ENCODE measurements around the gene NFE2L2. TPM values are rescaled to one million over a fixed set of nuclear protein-coding genes. Genes with fewer than 3 reads are reported as not detected.

The NFE2L2 gene
- total and polyA plus RNA-seq, 2 experiments from 2014 or later, result 35.0 to 39.1 TPM

- peaks cover under 1% of the 10 kb centered on the region; the same call in 2 of the 3 replicates for H3K4me1 Mint-ChIP-seq
- Histone ChIP-seq H3K9me2 (ENCODE audit: insufficient read depth) (no peaks in the 10 kb centered on the region), H3K4me1 (ENCODE audit: insufficient read depth) (0 out of 2 replicates have a peak, but pooled peaks cover 1% of the 10 kb centered on the region), H3F3A (replicated peaks; ENCODE audit: low read depth) (no peaks in the 10 kb centered on the region), H3K27me3 (ENCODE audit: insufficient read depth) (no peaks in the 10 kb centered on the region), H3K4me3 (no peak overlapping the region), H3K27ac (ENCODE audit: low read depth) (no peak overlapping the region), H3K79me2 (replicated peaks; ENCODE audit: insufficient read depth) (no peaks in the 10 kb centered on the region), H2AFZ (no peak overlapping the region), H3K4me2 (no peak overlapping the region), H4K20me1 (replicated peaks; ENCODE audit: insufficient read depth) (no peaks in the 10 kb centered on the region), H3K36me3 (ENCODE audit: insufficient read depth) (no peaks in the 10 kb centered on the region)
- H3K9me3 Mint-ChIP-seq, result no peaks in the 10 kb centered on the region
- H3K27me3 Mint-ChIP-seq (ENCODE audit: insufficient read depth, low read depth, poor library complexity), result no peaks in the 10 kb centered on the region
- H3K27ac Mint-ChIP-seq, result no peak overlapping the region
- DNase-seq (ENCODE audit: low spot score), result no peak
- no peaks in the 10 kb centered on the region for H3K36me3 Mint-ChIP-seq (ENCODE audit: low read depth)
- TF ChIP-seq EZH2phosphoT487 (IDR thresholded peaks at IDR 0.05; ENCODE audit: unreplicated experiment), result no peak
- no peak for TF ChIP-seq ZNF462 (CRISPR knock-in tag; IDR thresholded peaks at IDR 0.05)
- no peak for TF ChIP-seq STAT1 (IDR thresholded peaks at IDR 0.05; ENCODE audit: unreplicated experiment)
- no peak for TF ChIP-seq ZNF114 (CRISPR knock-in tag; IDR thresholded peaks at IDR 0.05)
- TF ChIP-seq REST (IDR thresholded peaks at IDR 0.05; ENCODE audit: unreplicated experiment), result no peak
- no peak for TF ChIP-seq CREB1 (CRISPR knock-in tag; IDR thresholded peaks at IDR 0.05; ENCODE audit: low read depth)
- TF ChIP-seq POLR2AphosphoS5 (IDR thresholded peaks at IDR 0.05; ENCODE audit: low read depth), result no peak
- TF ChIP-seq NANOG (IDR thresholded peaks at IDR 0.05; ENCODE audit: borderline replicate concordance), result no peak
- ATAC-seq, result no peak
- no peak overlapping the region for H3K4me3 Mint-ChIP-seq
Observed at GRCh38 chr2:177192788-177193187, 71.7 kb downstream of the NFE2L2 start.

Measured in GM23338 (cell line).